GM19025 (cell line): ENCODE data around the gene MEF2C.
A peak's percentile ranks its signal among the peaks of the same experiment; 100 is the strongest.

ENCODE experiments used
- ATAC-seq: cut with Tn5 transposase; IDR thresholded peaks from one replicate; pipeline ENCODE4 v1.9.1; 2021; ENCODE audit warnings: mild to moderate bottlenecking, low read depth, moderate library complexity; ENCODE audit not compliant: unreplicated experiment

Gene MEF2C

DNA sequence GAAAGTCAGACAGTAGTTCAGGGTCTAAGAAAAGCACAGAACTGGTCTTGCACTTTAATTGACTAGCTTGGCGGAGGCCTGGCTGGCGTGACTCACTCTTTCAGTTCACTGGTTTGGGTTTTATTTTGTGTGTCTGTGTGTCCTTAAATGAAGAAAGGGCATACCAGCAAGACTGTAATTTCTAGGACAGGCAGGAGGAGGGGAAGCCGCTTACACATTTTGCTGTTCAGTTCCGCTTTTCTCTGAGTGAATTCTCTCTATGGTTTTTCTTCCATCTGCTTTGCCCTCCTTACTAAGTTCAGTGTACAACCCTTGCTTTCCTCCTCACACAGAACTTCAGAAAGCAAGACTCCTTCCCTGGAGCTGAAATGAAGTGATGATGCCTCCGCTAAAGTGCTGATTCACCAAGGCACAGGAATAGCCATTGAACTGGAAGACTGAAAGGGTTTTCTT is 150.8 kb downstream of the MEF2C start:
- ATAC-seq = peak; percentile 52

- no peak for ATAC-seq
These were observed 153.2 kb downstream of the MEF2C start for GRCh38 chr5:88729829-88730182.

DNA sequence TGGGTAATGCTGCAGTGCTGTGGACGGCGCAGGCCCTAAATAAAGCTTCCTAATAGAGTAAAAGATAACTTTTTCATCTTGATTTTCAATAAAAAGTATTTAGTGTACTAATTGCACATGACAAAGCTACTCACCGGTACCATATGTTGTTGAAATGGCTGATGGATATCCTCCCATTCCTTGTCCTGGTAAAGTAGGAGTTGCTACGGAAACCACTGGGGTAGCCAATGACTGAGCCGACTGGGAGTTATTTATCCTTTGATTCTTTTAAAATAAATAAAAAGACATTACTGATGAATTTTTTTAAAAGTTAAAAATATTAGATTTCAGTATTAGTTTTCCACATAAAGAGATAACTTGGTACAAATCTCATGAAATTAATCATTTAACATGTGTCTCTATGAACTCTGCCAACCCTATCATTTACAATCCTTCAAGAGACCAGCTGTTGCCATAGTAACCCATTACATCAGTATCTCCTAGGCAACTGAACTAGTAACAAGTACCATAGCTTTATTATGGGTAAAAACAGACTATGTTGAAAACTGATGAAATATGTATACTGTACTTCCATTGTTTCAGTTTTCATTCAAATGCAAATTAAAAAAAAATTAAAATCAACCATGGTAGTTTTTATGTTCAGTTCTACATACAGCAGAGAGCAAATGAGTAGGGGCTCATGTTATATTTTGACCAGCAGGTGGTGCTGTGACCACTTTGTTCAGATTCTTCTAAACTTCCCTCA is 153.7 kb downstream of the MEF2C start:
- ATAC-seq = no peak

DNA sequence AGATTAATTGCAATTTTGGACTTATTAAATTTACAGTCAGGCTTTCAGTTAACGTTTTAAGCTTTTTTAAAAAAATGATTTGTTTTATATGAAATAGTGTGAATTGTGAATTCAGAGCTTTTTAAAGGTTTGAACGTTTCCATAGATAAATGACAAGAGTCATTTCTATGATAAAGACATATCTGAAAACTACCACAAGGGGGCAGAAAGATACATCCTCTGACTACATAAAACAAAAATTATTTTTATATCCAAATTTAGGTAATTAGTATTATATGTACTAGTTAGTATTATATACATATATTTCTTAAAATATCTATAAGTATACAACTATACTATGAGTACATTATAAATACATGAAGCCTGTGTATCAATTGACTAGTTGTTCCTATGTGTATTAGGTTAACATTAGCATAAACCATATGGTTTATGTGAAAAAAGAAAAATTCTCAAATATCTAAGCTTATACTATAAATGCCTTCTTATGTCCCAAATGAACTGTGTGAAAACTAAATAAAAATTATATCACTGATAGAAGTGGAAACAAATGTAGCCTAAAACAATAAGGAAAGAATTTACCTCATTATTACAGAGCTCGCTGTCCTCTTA is 155.2 kb downstream of the MEF2C start:
- ATAC-seq = no peak

DNA sequence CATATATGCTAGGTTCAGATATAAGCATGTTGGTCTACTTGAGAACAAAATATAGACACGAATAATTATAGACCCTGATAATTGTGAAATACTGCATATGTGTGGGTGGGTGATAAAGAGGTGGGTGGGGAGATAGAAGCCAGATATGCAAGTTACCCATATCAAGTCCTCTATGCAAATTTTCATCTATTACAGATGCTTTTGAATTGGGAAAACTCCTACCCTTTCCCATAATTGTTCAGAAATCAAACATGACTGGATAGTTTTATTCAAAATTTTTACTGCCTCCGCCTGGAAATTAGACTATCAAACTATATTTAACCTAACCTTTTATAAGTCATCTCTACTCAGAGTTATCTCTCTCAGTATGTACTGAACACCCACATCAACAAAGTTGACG is 157.5 kb downstream of the MEF2C start:
- ATAC-seq = no peak

GRCh38 chr5:88724201-88724600 is 158.8 kb downstream of the MEF2C start:
- no peak for ATAC-seq

DNA sequence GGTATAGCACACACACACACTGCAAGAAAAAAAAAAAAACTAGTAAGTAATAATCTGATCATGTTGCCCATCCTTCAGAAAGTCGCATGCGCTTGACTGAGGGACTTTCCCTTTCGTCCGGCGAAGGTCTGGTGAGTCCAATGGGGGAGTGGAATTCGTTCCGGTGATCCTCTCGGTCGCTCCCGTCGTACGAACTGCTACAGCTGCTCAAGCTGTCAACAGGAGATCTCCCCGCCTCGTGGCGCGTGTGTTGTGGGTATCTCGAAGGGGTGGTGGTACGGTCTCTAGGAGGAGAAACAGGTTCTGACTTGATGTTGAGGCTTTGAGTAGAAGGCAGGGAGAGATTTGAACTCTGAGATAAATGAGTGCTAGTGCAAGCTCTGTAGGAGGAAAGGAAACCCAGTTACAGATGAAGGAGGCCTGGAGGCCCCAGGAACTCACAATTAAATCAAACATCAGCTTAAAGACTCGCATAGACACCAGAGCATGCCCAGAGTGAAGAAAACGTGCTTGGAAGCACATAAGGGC is 160.4 kb downstream of the MEF2C start:
- no peak for ATAC-seq

DNA sequence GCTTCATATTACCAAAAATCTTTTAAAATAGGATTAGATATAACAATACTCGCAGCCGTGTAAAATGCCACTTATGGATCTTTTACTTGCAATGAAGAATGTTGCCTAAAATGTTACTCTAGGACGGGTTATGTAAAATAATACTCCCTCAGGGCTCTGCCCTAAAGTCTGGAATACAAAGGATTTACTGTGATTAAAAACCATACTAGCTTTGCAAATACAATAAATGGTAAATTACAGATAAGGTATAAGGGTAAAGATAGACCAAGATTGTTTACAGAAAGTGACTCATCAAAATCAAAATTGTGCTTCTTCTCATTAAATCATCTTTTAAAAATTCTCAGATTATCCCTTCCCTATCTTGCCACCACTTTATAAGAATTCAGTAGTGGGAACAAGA is 163.6 kb downstream of the MEF2C start:
- no peak for ATAC-seq

DNA sequence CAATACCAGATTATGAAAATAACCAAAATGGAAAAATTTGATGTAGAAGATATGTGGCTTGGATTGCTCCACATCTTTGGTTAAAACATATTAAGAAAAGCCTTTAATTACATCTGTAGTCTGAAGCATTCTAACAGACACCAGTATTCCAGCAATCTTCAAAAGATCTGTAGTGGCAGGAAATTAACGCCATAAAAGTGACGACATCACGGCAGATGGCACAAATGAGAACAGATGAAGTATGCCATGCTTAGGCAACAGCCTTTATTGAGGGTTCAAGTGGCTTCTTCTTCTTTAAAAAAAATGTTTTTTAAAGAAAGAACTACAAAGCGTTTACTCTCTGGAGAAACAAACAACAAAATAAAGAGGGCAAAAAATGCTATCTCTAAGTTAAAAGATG is 164.2 kb downstream of the MEF2C start:
- no peak for ATAC-seq

GRCh38 chr5:88716101-88716500 is 166.9 kb downstream of the MEF2C start:
- ATAC-seq = no peak

GRCh38 chr5:88715503-88715902 is 167.5 kb downstream of the MEF2C start:
- ATAC-seq = no peak

DNA sequence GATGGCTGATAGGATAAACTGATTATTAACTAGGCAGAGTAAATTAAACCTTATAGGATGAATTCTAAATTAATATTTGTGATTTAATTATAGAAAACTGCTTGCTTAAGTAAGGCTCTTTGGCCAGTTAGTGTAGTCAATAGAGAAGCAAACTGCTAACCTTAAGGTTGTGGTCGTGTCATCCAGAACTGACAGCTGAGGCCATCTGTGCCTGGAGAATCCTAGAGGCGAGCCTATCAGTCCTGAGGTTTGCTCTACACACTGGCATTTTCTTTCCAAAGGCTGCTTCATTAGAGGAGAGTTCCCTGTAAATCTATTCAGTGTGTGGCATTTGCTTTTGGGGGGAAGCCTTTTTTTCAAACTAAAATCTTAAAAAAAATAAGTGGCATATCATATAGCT is 169.2 kb downstream of the MEF2C start:
- ATAC-seq = no peak

DNA sequence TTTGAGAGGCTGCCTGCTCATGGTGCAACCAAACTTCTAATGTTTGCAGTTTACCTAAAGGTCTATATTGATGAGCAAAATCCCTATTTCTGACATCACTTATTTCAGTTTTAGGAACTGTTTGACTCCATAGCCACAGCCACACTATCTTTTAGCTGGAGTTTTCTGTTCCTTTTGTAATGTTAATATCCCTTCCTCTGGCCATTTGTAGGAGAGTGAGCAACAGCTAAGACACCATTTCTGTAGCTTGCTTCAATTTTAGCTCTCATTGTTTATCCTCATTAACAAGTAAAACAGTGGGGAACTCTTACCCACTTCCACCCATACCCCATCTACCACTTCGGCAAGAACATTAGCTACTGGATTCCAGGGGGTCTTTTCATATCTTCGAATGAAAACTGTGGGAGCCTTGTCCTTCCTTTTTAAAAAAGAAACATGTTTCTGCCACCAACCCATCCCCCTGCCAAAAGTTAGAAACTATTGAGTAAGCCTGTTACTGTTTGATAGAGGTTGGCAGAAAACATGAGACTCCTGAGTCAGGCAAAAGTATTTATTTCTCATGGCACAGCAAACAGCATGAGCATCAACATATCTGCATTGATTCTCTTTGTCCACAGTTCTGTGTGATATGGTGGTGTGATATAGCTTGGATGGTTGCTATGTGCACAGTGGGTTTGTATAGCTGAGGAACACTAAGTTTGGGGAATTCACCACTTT is 174.1 kb downstream of the MEF2C start:
- ATAC-seq = no peak

- no peak for ATAC-seq
These were observed 175.0 kb downstream of the MEF2C start for GRCh38 chr5:88708021-88708420.

GRCh38 chr5:88707216-88707965 is 175.6 kb downstream of the MEF2C start:
- no peak for ATAC-seq

DNA sequence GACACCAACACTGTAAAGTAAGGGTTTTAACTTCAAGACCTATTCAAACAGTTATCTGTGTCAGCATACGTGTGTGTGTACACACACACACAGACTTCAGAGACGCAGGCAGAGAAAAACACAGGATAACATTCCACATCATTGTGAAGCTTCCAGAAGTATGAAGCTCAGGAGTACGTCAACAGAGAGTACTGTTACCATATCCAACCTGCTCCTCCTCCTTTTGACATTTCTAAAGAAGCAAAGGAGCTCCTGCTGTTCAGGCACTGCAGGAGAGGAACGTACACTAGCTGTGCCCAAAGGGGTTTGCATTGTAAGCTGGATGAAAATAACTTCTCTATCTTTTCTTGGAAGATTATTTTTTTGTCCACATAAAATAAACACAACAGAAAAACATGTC is 180.7 kb downstream of the MEF2C start:
- ATAC-seq = no peak

DNA sequence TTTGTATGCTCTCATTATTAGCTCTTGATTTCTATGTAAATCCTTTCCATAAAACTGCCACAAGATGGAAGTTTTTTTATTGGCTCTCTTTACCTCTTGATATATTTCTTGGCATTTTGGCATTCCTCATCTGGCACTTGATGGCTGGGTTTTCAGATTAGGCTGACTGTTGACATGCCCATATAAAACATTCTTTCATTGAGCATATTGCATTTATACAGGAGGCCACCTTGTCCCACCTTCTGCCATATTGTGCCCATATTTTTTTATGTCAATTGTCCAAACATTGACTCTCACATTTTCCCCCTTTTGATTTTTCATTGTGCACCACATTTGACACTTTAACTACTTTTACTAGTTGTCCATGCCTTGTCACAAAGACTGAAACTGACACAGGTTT is 182.9 kb downstream of the MEF2C start:
- no peak for ATAC-seq

GRCh38 chr5:88698290-88698689 is 184.7 kb downstream of the MEF2C start:
- ATAC-seq = no peak

DNA sequence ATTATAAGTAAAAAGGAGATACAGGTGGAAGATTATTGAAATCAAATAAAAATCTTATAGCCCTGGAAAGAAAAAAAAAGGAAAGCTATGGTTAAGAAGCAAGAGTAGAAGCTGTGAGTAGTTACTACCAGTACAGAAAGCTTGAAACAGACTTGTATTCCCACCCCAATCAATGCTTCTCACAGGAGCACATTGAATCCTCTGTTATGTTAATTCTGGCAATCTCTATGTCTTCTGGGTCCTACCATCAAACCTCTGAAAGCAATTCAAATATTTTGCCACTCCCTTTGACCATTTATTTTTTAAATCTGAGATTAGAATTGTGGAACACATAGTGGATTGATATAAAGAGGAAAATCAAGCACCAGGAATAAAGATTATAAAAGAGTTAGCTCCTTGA is 186.5 kb downstream of the MEF2C start:
- no peak for ATAC-seq

DNA sequence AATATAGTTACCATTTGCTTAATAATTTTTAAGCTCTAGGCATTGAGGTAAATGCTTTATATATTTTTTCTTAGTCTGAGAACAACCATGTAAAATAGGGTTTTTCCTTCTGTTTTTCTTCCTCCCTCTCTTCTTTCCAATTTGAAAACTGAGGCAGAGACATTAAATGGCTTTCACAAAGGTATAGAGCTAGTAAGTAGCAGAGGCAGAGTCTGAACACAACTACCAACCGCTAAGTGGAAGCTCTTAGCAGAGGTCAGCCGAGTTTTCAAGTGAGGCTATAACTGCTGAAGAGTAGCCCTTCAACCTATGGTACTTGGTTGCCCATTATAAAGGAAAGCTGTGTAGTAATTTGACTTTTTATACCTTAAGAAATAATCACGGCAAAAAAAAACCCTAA is 187.1 kb downstream of the MEF2C start:
- ATAC-seq = no peak

DNA sequence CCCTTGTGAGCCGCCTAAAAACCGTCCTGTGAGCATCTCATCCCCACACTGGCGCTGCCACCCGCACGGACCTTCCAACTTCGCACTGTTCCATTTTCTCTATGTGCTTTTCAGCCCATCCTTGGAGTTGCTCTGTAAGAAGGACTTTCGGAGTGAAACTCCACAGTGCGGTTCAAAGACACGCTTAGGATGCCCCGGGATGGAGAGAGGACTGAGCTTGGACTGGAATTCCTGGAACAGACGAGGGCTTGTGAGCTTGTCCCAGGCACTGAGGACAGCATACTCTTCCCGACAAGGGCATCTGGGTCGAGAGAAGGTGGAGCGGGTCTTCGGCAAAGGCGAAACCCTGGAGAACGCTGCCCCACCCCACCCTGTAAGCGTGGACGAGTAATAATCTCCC is 187.8 kb downstream of the MEF2C start:
- ATAC-seq = no peak
